Measurements from ENCODE around the gene SCN9A.

GRCh38 chr2:166328147-166328546 lies 47.6 kb downstream of the SCN9A start:
- TF ChIP-seq MAFK (IDR thresholded peaks at IDR 0.05; ENCODE audit: low read depth, low read length), result no peak
- TF ChIP-seq POLR2A (IDR thresholded peaks at IDR 0.05; ENCODE audit: low read depth, low read length), result no peak
- no peak for TF ChIP-seq CTCF (conservative IDR thresholded peaks at IDR 0.05; ENCODE audit: low read depth, low read length)
